HCT116 (cell line): Measurements from ENCODE around the gene CLEC18A. TPM values are rescaled to one million over a fixed set of nuclear protein-coding genes. Genes with fewer than 3 reads are reported as not detected.
A peak's percentile ranks its signal among the peaks of the same experiment; 100 is the strongest.

Experiments used
- ATAC-seq: fragments of 200-7000 bp; cut with Tn5 transposase; 2 replicates; pipeline ENCODE4 v1.9.1; 2020; ENCODE audit warnings: mild to moderate bottlenecking, moderate library complexity
- BruUV-seq: library from RNA; stranded (reverse); fragments of 400-500 nt; replicated peaks from 2 replicates; lab custom pipeline; 2021; lab: Mats Ljungman, UMichigan
- CTCF ChIA-PET: fragments of 300-600 bp; sonication (Branson Sonifier 250); formaldehyde crosslinking; loops from one replicate; lab custom pipeline; 2021; ENCODE audit warnings: antibody characterized with exemption; lab: Charles Lee
- POLR2A ChIA-PET: fragments of 300-600, 350-600 bp; sonication (Branson Sonifier 250); formaldehyde crosslinking; loops from one replicate; lab custom pipeline; 2021; ENCODE audit warnings: antibody characterized with exemption; lab: Charles Lee
- RAD21 ChIA-PET, 2 experiments: fragments of 300-600 bp; sonication (Branson Sonifier 250); formaldehyde crosslinking; loops; one replicate each; lab custom pipeline; 2023; ENCODE audit warnings: low total read pairs in 2 of 2; ENCODE audit not compliant: uncharacterized antibody in 2 of 2, unreplicated experiment in 2 of 2, low non-redundant PET in 1 of 2; lab: Charles Lee
- DNase-seq: peaks from one replicate; pipeline ENCODE4 v3.0.0-alpha.2; 2010; ENCODE audit warnings: low read depth, low spot score
- H2AFZ ChIP-seq: fragments of 200-600 bp; shearing (Covaris generic), sonication (generic); 2 replicates; pipeline ENCODE4 v1.6.1; 2017; ENCODE audit warnings: low read depth, mixed run types, mixed read lengths, antibody characterized with exemption, low read length; ENCODE audit not compliant: poor library complexity, severe bottlenecking
- H3K27ac ChIP-seq: 2 replicates; pipeline ENCODE4 v1.5.1; 2012; ENCODE audit warnings: low read depth, low read length
- H3K27me3 ChIP-seq: fragments of 200-600 bp; sonication (generic); 2 replicates; pipeline ENCODE4 v1.6.1; 2016; ENCODE audit warnings: mixed run types, low read length, mixed read lengths; ENCODE audit not compliant: insufficient read depth
- H3K36me3 ChIP-seq, 2 experiments: fragments of 200-500 bp in 1 of 2; fragments of 200-600 bp in 1 of 2; sonication (Bioruptor generic) in 1 of 2; sonication (generic) in 1 of 2; 2 replicates each; pipeline versions ENCODE4 v1.5.1 to v1.6.1; 2014 to 2016; ENCODE audit warnings: low read length in 2 of 2, inconsistent platforms in 1 of 2, mixed read lengths in 1 of 2, mixed run types in 1 of 2; ENCODE audit not compliant: insufficient read depth in 2 of 2, control insufficient read depth in 1 of 2
- H3K4me1 ChIP-seq, 2 experiments: fragments of 200-600 bp in 1 of 2; sonication (generic) in 1 of 2; 2 replicates each; pipeline versions ENCODE4 v1.5.1 to v1.6.1; 2012 to 2017; ENCODE audit warnings: low read length in 2 of 2, inconsistent platforms in 1 of 2, mild to moderate bottlenecking in 1 of 2, mixed read lengths in 1 of 2, mixed run types in 1 of 2, moderate library complexity in 1 of 2; ENCODE audit not compliant: insufficient read depth in 2 of 2, control insufficient read depth in 1 of 2
- H3K4me2 ChIP-seq: fragments of 200-600 bp; sonication (generic); 2 replicates; pipeline ENCODE4 v1.6.1; 2017; ENCODE audit warnings: mixed run types, low read length, mixed read lengths
- H3K4me3 ChIP-seq, 2 experiments: fragments of 200-600 bp in 1 of 2; sonication (generic) in 1 of 2; replicated peaks in 1 of 2; 2 replicates each; pipeline ENCODE4 v1.5.1; 2011 to 2016; ENCODE audit warnings: low read length in 2 of 2, control low read depth in 1 of 2, low read depth in 1 of 2, mild to moderate bottlenecking in 1 of 2, mixed read lengths in 1 of 2, mixed run types in 1 of 2
- H3K79me2 ChIP-seq: fragments of 200-600 bp; sonication (generic); 2 replicates; pipeline ENCODE4 v1.6.1; 2017; ENCODE audit warnings: mild to moderate bottlenecking, mixed run types, low read length, moderate library complexity, mixed read lengths; ENCODE audit not compliant: insufficient read depth
- H3K9ac ChIP-seq: fragments of 200-600 bp; sonication (generic); 2 replicates; pipeline ENCODE4 v1.6.1; 2016; ENCODE audit warnings: low read length, mixed read lengths
- H3K9me2 ChIP-seq: fragments of 200-600 bp; sonication (generic), shearing (Covaris generic); 2 replicates; pipeline ENCODE4 v1.6.1; 2017; ENCODE audit warnings: mixed run types, mild to moderate bottlenecking, moderate library complexity; ENCODE audit not compliant: insufficient read depth
- H3K9me3 ChIP-seq, 2 experiments: fragments of 200-500 bp in 1 of 2; fragments of 200-600 bp in 1 of 2; sonication (Bioruptor generic) in 1 of 2; sonication (generic) in 1 of 2; 2 replicates each; pipeline ENCODE4 v1.6.1; 2014 to 2017; ENCODE audit warnings: low read length in 2 of 2, mixed read lengths in 2 of 2, inconsistent platforms in 1 of 2, low read depth in 1 of 2, mild to moderate bottlenecking in 1 of 2, mixed run types in 1 of 2, moderate library complexity in 1 of 2; ENCODE audit not compliant: control insufficient read depth in 1 of 2, insufficient read depth in 1 of 2
- H4K20me1 ChIP-seq: fragments of 200-600 bp; sonication (generic), shearing (Covaris generic); 2 replicates; pipeline ENCODE4 v1.6.1; 2017; ENCODE audit warnings: mixed run types, mild to moderate bottlenecking, moderate library complexity; ENCODE audit not compliant: insufficient read depth
- ATF3 ChIP-seq: IDR thresholded peaks from 2 replicates; pipeline ENCODE4 v1.6.1; 2012
- CBX3 ChIP-seq: IDR thresholded peaks from 2 replicates; pipeline ENCODE4 v1.6.1; 2012; ENCODE audit warnings: low read depth
- CEBPB ChIP-seq: IDR thresholded peaks from 2 replicates; pipeline ENCODE4 v1.6.1; 2012; ENCODE audit warnings: low read depth
- EGR1 ChIP-seq: IDR thresholded peaks from 2 replicates; pipeline ENCODE4 v1.6.1; 2012; ENCODE audit warnings: low read depth
- ELF1 ChIP-seq: IDR thresholded peaks from 2 replicates; pipeline ENCODE4 v1.6.1; 2012; ENCODE audit warnings: low read depth, borderline replicate concordance
- EZH2 ChIP-seq: fragments of 200-600 bp; sonication (generic); IDR thresholded peaks from 2 replicates; pipeline ENCODE4 v1.6.1; 2017; ENCODE audit warnings: antibody characterized with exemption, mixed run types
- EZH2phosphoT487 ChIP-seq: fragments of 200-600 bp; IDR thresholded peaks from 2 replicates; pipeline ENCODE4 v1.6.1; 2018; ENCODE audit warnings: antibody characterized with exemption, borderline replicate concordance
- FOSL1 ChIP-seq: IDR thresholded peaks from 2 replicates; pipeline ENCODE4 v1.6.1; 2012; ENCODE audit warnings: low read depth
- MAX ChIP-seq: IDR thresholded peaks from 2 replicates; pipeline ENCODE4 v1.6.1; 2012
- POLR2A ChIP-seq: IDR thresholded peaks from 2 replicates; pipeline ENCODE4 v1.7.0; 2011; ENCODE audit warnings: borderline replicate concordance; ENCODE audit not compliant: insufficient read depth, insufficient read length; ENCODE audit errors: extremely low read depth
- RAD21 ChIP-seq: IDR thresholded peaks from 2 replicates; pipeline ENCODE4 v1.6.1; 2012; ENCODE audit warnings: low read depth, mild to moderate bottlenecking
- SIN3A ChIP-seq: IDR thresholded peaks from 2 replicates; pipeline ENCODE4 v1.6.1; 2012; ENCODE audit warnings: low read depth
- SP1 ChIP-seq: IDR thresholded peaks from 2 replicates; pipeline ENCODE4 v1.6.1; 2012; ENCODE audit warnings: low read depth
- SRF ChIP-seq: IDR thresholded peaks from 2 replicates; pipeline ENCODE4 v1.6.1; 2012; ENCODE audit warnings: low read depth
- YY1 ChIP-seq: IDR thresholded peaks from 2 replicates; pipeline ENCODE4 v1.6.1; 2011; ENCODE audit warnings: low read length, low read depth, moderate library complexity, mild to moderate bottlenecking; ENCODE audit not compliant: insufficient replicate concordance; ENCODE audit errors: extremely low read depth
- ZFX ChIP-seq: fragments of 450-650 bp; IDR thresholded peaks from 2 replicates; pipeline ENCODE4 v1.6.1; 2017
- ZNF274 ChIP-seq: fragments of 200-500 bp; sonication (Bioruptor generic); IDR thresholded peaks from 2 replicates; pipeline ENCODE4 v1.6.1; 2014; ENCODE audit warnings: mild to moderate bottlenecking, low read depth, low read length, inconsistent platforms
- intact Hi-C: fragments of 100-400 bp; cut with micrococcal nuclease; formaldehyde crosslinking; loops from 2 replicates; pipeline ENCODE4 v1.10.0; 2022
- total RNA-seq: library from RNA; stranded (reverse); gene quantifications from one replicate; pipeline ENCODE4 v1.2.1, GENCODE V29; 2021; ENCODE audit not compliant: unreplicated experiment
- TF ChIP-seq, protein P1 (sequence below), 3 experiments: fragments of 200-600 bp in 1 of 3; sonication (generic) in 1 of 3; IDR thresholded peaks in 2 of 3; conservative IDR thresholded peaks in 1 of 3; 2 replicates each; pipeline ENCODE4 v1.5.1; 2012 to 2017; ENCODE audit warnings: low read depth in 2 of 3, low read length in 2 of 3, antibody characterized with exemption in 1 of 3, borderline replicate concordance in 1 of 3, control low read depth in 1 of 3, mild to moderate bottlenecking in 1 of 3, mixed read lengths in 1 of 3, mixed run types in 1 of 3, moderate library complexity in 1 of 3; ENCODE audit not compliant: insufficient read depth in 1 of 3

CLEC18A gene
- total RNA-seq, 1 experiment from 2014 or later: 1.0 TPM

GRCh38 chr16:69917311-69917710 lies 33.8 kb upstream of the CLEC18A start:
- H3K9me3 ChIP-seq: no peaks in the 10 kb centered on the region
- H3K36me3 ChIP-seq: no peaks in the 10 kb centered on the region
- POLR2A ChIA-PET: no interaction called here
- DNase-seq: no peak
- peaks cover 0 to 11% of the 10 kb centered on the region in 2 experiments; a peak in 2 of 4 replicates for H3K4me1 ChIP-seq
- no TSS peak for BruUV-seq
- H3K4me3 ChIP-seq: no peak overlapping the region
- H4K20me1 ChIP-seq: no peaks in the 10 kb centered on the region
- intact Hi-C loops: no loop called here
- H3K9me2 ChIP-seq: no peaks in the 10 kb centered on the region
- peak overlapping the region; percentile 23 for H3K4me2 ChIP-seq
- no peaks in the 10 kb centered on the region for H3K27me3 ChIP-seq
- H2AFZ ChIP-seq: no peak overlapping the region
- H3K9ac ChIP-seq: no peak overlapping the region
- CTCF ChIA-PET: interaction anchor here (0.8 kb wide), 1 partner anchor 13 kb away, joined by 4 read pairs; no protein-coding TSS in a partner anchor
- RAD21 ChIA-PET: no interaction called here
- TF ChIP-seq EZH2 (no peak), FOSL1 (no peak), YY1 (no peak), ATF3 (no peak)
- ATAC-seq: no peak
- H3K27ac ChIP-seq: no peak overlapping the region
- H3K79me2 ChIP-seq: no peaks in the 10 kb centered on the region

- RAD21 ChIA-PET: no interaction called here
- Histone ChIP-seq H3K27ac (no peak overlapping the region), H3K9me3 (no peaks in the 10 kb centered on the region), H3K9me2 (no peaks in the 10 kb centered on the region), H3K27me3 (no peaks in the 10 kb centered on the region), H2AFZ (no peak overlapping the region), H3K4me3 (no peak overlapping the region), H3K79me2 (no peaks in the 10 kb centered on the region), H3K4me1 (peaks cover 0 to 11% of the 10 kb centered on the region in 2 experiments; a peak in 2 of 4 replicates), H3K4me2 (peak overlapping the region; percentile 23), H4K20me1 (no peaks in the 10 kb centered on the region), H3K9ac (no peak overlapping the region), H3K36me3 (no peaks in the 10 kb centered on the region)
- CTCF ChIA-PET: interaction anchor here (0.8 kb wide), 1 partner anchor 12 kb away, joined by 4 read pairs; no protein-coding TSS in a partner anchor
- BruUV-seq: no TSS peak
- intact Hi-C loops: no loop called here
- peak; percentile 70; the same call in 1 of the 2 replicates for ATAC-seq
- DNase-seq: no peak
- POLR2A ChIA-PET: no interaction called here
- TF ChIP-seq ZNF274 (no peak), EZH2 (no peak), ZFX (no peak), SP1 (no peak), ATF3 (no peak), EZH2phosphoT487 (no peak), SIN3A (no peak), EGR1 (no peak), RAD21 (no peak), SRF (no peak), CEBPB (no peak), CBX3 (no peak), POLR2A (no peak), YY1 (no peak), ELF1 (no peak), MAX (no peak)
- TF ChIP-seq, protein P1, sequence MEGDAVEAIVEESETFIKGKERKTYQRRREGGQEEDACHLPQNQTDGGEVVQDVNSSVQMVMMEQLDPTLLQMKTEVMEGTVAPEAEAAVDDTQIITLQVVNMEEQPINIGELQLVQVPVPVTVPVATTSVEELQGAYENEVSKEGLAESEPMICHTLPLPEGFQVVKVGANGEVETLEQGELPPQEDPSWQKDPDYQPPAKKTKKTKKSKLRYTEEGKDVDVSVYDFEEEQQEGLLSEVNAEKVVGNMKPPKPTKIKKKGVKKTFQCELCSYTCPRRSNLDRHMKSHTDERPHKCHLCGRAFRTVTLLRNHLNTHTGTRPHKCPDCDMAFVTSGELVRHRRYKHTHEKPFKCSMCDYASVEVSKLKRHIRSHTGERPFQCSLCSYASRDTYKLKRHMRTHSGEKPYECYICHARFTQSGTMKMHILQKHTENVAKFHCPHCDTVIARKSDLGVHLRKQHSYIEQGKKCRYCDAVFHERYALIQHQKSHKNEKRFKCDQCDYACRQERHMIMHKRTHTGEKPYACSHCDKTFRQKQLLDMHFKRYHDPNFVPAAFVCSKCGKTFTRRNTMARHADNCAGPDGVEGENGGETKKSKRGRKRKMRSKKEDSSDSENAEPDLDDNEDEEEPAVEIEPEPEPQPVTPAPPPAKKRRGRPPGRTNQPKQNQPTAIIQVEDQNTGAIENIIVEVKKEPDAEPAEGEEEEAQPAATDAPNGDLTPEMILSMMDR (IDR thresholded peaks at IDR 0.05 in 2 of 3, conservative IDR thresholded peaks at IDR 0.05 in 1 of 3; ENCODE audit: borderline replicate concordance in 1 of 3, insufficient read depth in 1 of 3, low read depth in 2 of 3, low read length in 2 of 3): no peak
Observed at GRCh38 chr16:69917739-69918138, 33.4 kb upstream of the CLEC18A start.
